Measurements from ENCODE around the gene SPCS3.

DNA sequence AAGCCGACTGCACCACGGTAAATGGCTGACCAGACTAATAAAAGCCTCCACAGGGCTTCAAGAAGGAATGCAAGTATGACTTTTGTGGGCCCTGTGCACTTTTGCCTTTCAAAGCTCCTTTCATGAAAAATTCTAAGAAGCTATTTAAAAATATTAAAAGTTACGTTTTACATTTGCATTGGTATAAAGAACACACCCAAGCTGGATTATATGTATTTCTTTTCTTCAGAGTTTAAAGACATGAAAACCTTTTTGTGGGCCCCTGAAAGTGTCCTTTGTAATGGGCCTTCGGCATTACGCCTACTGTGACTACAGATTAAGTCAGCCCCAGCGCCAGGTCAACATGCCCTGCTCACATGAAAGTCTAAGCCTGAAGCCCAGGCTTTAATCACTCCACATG is 30.2 kb upstream of the SPCS3 start:
- TF ChIP-seq, protein P1, sequence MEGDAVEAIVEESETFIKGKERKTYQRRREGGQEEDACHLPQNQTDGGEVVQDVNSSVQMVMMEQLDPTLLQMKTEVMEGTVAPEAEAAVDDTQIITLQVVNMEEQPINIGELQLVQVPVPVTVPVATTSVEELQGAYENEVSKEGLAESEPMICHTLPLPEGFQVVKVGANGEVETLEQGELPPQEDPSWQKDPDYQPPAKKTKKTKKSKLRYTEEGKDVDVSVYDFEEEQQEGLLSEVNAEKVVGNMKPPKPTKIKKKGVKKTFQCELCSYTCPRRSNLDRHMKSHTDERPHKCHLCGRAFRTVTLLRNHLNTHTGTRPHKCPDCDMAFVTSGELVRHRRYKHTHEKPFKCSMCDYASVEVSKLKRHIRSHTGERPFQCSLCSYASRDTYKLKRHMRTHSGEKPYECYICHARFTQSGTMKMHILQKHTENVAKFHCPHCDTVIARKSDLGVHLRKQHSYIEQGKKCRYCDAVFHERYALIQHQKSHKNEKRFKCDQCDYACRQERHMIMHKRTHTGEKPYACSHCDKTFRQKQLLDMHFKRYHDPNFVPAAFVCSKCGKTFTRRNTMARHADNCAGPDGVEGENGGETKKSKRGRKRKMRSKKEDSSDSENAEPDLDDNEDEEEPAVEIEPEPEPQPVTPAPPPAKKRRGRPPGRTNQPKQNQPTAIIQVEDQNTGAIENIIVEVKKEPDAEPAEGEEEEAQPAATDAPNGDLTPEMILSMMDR (IDR thresholded peaks at IDR 0.05; ENCODE audit: insufficient read depth, low read length) = no peak
- TF ChIP-seq REST (IDR thresholded peaks at IDR 0.05; ENCODE audit: insufficient replicate concordance, low read depth) (no peak), GABPA (IDR thresholded peaks at IDR 0.05; ENCODE audit: low read depth) (no peak), POLR2AphosphoS5 (IDR thresholded peaks at IDR 0.05; ENCODE audit: low read depth) (no peak)
